ENCODE measurements around the gene KRT17. TPM values are rescaled to one million over a fixed set of nuclear protein-coding genes. Genes with fewer than 3 reads are reported as not detected.
"Not testable (repeated sequence)": the region's sequence is repeated elsewhere in the genome, so short reads cannot be mapped to it uniquely, and the experiment has no call there.

Gene KRT17
- total RNA-seq, 1 experiment from 2014 or later = 286 TPM

- DNase-seq (ENCODE audit: low spot score) = no peak
These were observed 45.8 kb downstream of the KRT17 start for GRCh38 chr17:41578538-41578937.

DNA sequence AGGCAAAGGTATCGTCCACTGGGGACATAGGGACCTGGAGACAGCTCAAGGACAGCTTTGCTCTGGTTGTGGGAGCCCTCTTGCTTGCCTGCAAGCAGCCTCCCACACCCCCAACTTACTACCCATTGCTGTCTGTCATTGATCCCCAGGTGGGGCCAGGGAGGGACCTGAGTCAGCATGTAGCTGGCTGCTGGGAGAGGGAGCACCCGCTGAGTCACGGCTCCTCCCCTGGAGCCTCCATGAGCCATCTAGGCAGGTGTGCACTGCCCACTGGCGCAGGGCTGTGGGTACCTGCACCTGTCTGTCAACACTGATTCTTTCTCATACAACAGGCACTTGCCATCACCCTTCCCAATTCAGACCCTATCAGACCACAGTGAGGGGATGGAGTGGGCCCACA, 47.6 kb downstream of the KRT17 start:
- not testable (repeated sequence) for DNase-seq (ENCODE audit: low spot score)

DNA sequence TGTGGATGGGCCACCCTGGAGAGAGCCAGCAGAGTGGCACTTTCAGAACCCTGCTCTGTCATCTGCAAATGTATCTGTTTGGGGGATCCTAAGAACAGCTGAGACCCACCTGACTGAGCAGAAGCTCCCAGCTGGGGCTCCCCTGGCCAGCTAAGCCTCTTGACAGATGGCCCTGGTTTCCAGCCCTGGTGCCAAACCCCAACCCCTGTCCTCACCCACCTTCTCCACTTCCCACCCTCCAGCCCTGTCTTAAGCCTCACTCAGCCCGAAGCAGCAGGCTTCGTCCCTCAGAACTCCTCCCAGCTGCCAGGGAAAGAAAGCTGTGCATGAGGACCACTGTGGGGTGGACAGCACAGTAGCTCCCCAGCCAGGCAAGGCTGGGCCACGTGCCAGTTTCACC, 49.0 kb downstream of the KRT17 start:
- DNase-seq (ENCODE audit: low spot score) = no peak

- no peak for DNase-seq (ENCODE audit: low spot score)
These were observed 52.6 kb downstream of the KRT17 start, which contains the start of gene KRT9 for GRCh38 chr17:41571561-41572434. Gene KRT9 (minus strand): TSS chr17:41572059. CDS start chr17:41571992, 67 bp downstream.

Other genes with a start within 250 kb of the KRT17 start
- gene KRT34, start 242.3 kb downstream of the KRT17 start, total RNA-seq (2014; rRNA removed; shearing (Covaris generic)) = not detected in 2 replicates
- gene KRT31, start 227.0 kb downstream of the KRT17 start, total RNA-seq (2014; rRNA removed; shearing (Covaris generic)) = not detected in 2 replicates
- not detected in 2 replicates for gene KRT37, start 200.0 kb downstream of the KRT17 start, total RNA-seq (2014; rRNA removed; shearing (Covaris generic))
- gene KRT38, start 183.6 kb downstream of the KRT17 start, total RNA-seq (2014; rRNA removed; shearing (Covaris generic)) = not detected in 2 replicates
- gene KRT32, start 157.2 kb downstream of the KRT17 start, total RNA-seq (2014; rRNA removed; shearing (Covaris generic)) = not detected in 2 replicates
- not detected in 2 replicates for gene KRT35, start 143.4 kb downstream of the KRT17 start, total RNA-seq (2014; rRNA removed; shearing (Covaris generic))
- not detected in 2 replicates for gene KRT36, start 134.7 kb downstream of the KRT17 start, total RNA-seq (2014; rRNA removed; shearing (Covaris generic))
- gene KRT13, start 119.0 kb downstream of the KRT17 start, total RNA-seq (2014; rRNA removed; shearing (Covaris generic)) = 35.5 and 45.8 TPM in 2 replicates
- 14.1 and 15.9 TPM in 2 replicates for gene KRT15, start 105.7 kb downstream of the KRT17 start, total RNA-seq (2014; rRNA removed; shearing (Covaris generic))
- gene KRT19, start 96.3 kb downstream of the KRT17 start, total RNA-seq (2014; rRNA removed; shearing (Covaris generic)) = 2,402 and 2,405 TPM in 2 replicates
- not detected in 2 replicates for gene KRT9, start 52.5 kb downstream of the KRT17 start, total RNA-seq (2014; rRNA removed; shearing (Covaris generic))
- not detected in 2 replicates for gene KRT14, start 37.7 kb downstream of the KRT17 start, total RNA-seq (2014; rRNA removed; shearing (Covaris generic))
- 0.38 and 2.1 TPM in 2 replicates for gene KRT16, start 11.8 kb downstream of the KRT17 start, total RNA-seq (2014; rRNA removed; shearing (Covaris generic))
- 81.6 and 91.6 TPM in 2 replicates for gene EIF1, start 64.3 kb upstream of the KRT17 start, total RNA-seq (2014; rRNA removed; shearing (Covaris generic))
- gene GAST, start 87.8 kb upstream of the KRT17 start, total RNA-seq (2014; rRNA removed; shearing (Covaris generic)) = not detected in 2 replicates
- gene HAP1, start 110.1 kb upstream of the KRT17 start, total RNA-seq (2014; rRNA removed; shearing (Covaris generic)) = not detected in 2 replicates
- gene JUP, start 162.1 kb upstream of the KRT17 start, total RNA-seq (2014; rRNA removed; shearing (Covaris generic)) = 477 and 498 TPM in 2 replicates
- 45.2 and 54.7 TPM in 2 replicates for gene P3H4, start 187.4 kb upstream of the KRT17 start, total RNA-seq (2014; rRNA removed; shearing (Covaris generic))
- 52.4 and 68.0 TPM in 2 replicates for gene FKBP10, start 188.4 kb upstream of the KRT17 start, total RNA-seq (2014; rRNA removed; shearing (Covaris generic))
- 35.8 and 39.0 TPM in 2 replicates for gene NT5C3B, start 211.7 kb upstream of the KRT17 start, total RNA-seq (2014; rRNA removed; shearing (Covaris generic))
- not detected in 2 replicates for gene KLHL10, start 213.2 kb upstream of the KRT17 start, total RNA-seq (2014; rRNA removed; shearing (Covaris generic))
- 23.4 and 25.1 TPM in 2 replicates for gene KLHL11, start 240.8 kb upstream of the KRT17 start, total RNA-seq (2014; rRNA removed; shearing (Covaris generic))

Data from HT-29 (cell line).